DMS53 treated with DMSO at 0.1 percent for 48 hours (cell line): Measurements from ENCODE around the gene SAP30BP.
A peak's percentile ranks its signal among the peaks of the same experiment; 100 is the strongest.
"Not testable (repeated sequence)": the region's sequence is repeated elsewhere in the genome, so short reads cannot be mapped to it uniquely, and the experiment has no call there.

Source experiments
- DNase-seq: peaks from one replicate; lab custom pipeline; 2025; ENCODE audit not compliant: unreplicated experiment; lab: John Stamatoyannopoulos, UW

Gene SAP30BP

GRCh38 chr17:75633486-75634375, 33.4 kb upstream of the SAP30BP start:
- peak; percentile 90 for DNase-seq

- DNase-seq, result no peak
These were observed 32.8 kb upstream of the SAP30BP start for GRCh38 chr17:75634376-75634740.

DNA sequence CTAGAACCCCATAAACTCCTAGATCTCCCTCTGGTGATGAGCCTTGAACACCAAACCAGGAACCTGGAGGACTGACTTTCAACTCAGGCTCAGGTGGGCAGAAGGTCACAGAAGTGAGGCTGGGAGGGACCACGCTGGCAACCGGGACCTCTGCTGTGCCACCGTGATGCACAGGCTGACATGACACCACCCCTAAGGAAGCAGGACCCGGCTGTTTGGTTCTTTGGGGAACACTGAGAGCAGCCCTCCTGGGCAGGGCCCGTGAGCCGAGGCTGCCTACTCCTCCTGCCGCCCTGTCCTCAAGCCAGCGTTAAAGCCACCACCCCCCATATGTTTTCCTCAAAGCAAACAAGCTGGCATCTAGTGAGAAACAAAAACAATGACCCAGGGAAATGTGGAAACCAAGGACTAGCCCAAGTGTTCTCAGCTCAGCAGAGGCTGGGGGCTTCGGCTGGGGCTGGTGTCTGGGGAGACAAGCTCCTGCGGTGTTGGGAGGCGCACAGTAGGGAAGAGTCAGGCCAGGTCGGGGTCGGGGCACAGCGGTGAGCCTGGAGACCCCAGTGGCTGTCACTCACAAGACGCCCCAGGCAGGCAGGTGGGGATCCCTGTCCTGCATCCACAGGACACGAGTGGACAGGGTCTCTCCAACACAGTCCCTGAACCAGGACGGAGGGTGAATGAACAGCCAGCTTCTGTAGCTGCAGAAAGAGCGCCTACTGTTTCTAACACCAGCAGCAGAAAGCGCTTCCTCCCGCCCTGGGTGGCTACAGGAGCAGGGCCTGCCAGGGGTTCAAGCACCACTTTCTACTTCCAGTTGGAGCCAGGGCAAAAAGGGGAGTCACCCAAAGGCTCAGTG, 32.2 kb upstream of the SAP30BP start:
- DNase-seq, result no peak

GRCh38 chr17:75635610-75636202, 31.4 kb upstream of the SAP30BP start:
- DNase-seq, result no peak

DNA sequence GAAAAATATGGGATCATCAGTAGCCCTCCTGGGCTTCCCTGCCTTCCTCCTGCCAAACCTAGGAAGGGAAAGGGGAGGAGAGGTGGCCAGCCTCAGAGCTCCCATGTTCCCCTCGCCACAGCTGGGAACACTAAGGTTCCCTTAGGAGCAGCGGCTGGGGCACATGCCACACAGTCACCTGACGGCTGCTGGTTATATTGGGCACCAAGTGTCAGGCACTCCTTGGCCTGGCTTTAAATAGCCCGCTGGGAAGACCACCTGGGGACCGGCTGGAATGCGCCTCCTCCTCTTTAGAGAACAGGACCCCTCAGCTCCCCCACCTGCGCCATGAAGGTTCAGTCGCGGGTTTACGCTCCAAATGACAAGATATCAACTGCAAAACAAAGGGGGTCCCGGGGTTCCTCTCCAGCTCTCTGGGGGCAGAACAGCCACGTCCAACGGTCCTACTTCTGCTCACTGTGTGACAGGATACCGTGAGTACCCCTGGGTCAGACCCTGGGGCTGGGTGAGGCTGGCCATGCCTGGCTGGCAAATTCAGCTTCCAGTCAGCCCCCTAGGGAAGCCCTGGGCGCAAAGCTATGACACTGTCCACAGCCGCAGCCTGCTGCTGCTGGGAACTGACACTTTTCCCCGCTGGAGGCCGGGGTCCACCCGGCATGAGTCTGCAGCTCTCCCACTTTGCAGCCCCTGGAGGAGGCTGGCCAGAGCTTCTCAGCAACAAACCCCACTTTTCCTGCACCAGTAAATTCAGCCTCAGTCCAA, 30.6 kb upstream of the SAP30BP start:
- DNase-seq, result no peak

DNA sequence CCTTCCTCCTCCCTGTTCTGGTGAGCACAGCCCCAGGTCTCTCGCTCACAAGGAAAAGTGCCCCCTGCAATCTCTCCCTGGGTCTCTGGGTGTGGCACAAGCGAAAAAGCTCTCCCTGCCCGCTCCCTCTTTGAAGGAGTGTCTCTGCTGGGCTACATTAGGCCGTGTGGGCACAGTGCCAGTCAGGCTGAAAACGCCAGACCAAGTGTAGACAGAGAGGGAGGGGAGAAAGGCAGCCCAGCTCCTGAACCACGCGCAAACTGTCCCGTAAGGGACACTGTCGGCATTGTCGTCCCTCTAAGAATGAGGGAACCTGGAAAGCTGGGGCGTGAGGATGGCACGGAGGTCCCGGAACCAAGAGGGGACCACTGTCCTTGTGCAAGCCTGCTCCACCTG, 30.0 kb upstream of the SAP30BP start:
- DNase-seq, result no peak

GRCh38 chr17:75637551-75637950, 29.6 kb upstream of the SAP30BP start:
- DNase-seq, result no peak

GRCh38 chr17:75638039-75638438, 29.1 kb upstream of the SAP30BP start:
- DNase-seq, result not testable (repeated sequence)

DNA sequence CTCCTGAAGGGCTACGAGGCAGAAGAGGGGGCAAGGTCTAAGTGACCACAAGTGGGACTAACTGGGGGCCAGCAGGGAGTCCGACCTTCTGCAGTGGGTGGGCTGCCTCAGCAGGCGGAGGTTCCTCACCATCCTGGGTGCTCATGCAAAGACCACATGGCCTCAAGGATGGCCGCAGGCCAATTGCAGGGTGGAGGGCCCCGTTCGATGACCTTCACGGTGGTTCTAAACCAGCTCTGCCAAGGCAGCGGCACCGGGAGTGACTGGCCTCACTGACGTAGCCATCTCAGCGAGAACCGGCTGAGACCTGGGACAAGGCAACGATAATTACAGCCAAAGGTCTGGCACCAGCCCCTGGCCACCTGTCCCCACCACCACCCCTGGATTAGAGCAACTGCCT, 28.2 kb upstream of the SAP30BP start:
- DNase-seq, result no peak

GRCh38 chr17:75639327-75639726, 27.8 kb upstream of the SAP30BP start:
- DNase-seq, result no peak

GRCh38 chr17:75639771-75640555, 27.2 kb upstream of the SAP30BP start:
- peak; percentile 81 for DNase-seq

GRCh38 chr17:75640556-75641119, 26.5 kb upstream of the SAP30BP start:
- DNase-seq, result no peak

DNA sequence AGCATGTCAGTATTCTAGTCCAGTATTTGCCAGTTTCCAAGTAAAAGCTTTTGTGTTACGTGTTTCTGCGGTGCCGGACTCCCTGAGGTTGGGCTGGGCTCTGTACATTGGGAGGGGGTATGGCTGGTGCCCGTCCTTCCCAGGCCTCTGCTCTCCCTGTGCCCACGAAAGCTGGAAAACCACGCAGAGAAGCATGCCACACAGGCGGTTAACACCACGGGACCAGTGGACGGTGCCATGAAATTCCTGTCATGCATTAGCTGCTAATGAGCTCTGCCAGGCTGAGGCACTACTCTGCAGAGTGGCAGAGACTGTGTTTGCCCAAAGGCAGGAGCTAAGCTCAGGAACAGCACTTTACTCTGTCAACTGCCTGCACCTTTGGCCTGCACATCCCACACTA, 25.8 kb upstream of the SAP30BP start:
- DNase-seq, result no peak

GRCh38 chr17:75642182-75642783, 24.9 kb upstream of the SAP30BP start:
- DNase-seq, result peak; percentile 82

DNA sequence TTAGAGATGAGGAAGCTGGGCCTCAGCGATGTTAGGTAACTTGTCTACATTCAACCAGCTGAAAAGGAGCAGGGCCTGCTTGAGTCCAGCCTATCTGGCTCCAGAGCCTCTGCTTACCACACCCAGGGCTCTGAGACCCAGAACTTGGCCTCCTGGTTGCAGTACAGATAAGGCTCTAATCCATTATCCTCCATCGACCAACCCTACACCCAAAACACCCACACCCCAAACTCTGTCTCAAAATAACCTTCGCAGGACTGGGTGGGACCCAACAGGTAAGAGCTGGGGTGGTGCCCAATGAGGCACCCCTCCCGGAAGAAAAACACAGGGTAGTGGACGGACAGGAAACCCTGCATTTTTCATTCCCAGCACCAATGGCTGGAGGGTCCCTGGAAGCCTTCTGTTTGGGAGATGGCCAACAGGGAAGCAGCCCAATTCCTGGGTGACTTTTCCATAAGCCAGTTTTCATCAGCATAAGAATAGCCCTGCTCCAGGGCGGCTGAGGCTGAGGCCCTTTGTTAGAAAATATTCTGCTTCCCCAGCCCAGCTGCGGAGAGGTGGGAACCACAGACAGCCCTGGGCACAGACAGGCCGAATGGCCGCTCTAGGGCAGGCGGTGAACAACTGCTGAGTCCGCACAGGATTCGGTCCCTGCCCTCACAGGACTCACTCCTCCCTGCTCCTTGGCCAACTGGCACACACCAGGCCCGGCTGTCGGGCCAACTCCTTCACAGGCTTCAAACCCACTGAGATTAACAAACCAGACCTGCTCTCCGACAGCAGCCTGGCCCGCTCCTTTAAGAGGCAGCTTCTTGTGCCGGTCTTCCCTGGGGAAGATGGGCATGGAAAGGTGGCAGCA, 24.1 kb upstream of the SAP30BP start:
- DNase-seq, result no peak

- no peak for DNase-seq
These were observed 23.5 kb upstream of the SAP30BP start for GRCh38 chr17:75643643-75644017.

- peak; percentile 96 for DNase-seq
These were observed 21.6 kb upstream of the SAP30BP start for GRCh38 chr17:75645501-75645888.

DNA sequence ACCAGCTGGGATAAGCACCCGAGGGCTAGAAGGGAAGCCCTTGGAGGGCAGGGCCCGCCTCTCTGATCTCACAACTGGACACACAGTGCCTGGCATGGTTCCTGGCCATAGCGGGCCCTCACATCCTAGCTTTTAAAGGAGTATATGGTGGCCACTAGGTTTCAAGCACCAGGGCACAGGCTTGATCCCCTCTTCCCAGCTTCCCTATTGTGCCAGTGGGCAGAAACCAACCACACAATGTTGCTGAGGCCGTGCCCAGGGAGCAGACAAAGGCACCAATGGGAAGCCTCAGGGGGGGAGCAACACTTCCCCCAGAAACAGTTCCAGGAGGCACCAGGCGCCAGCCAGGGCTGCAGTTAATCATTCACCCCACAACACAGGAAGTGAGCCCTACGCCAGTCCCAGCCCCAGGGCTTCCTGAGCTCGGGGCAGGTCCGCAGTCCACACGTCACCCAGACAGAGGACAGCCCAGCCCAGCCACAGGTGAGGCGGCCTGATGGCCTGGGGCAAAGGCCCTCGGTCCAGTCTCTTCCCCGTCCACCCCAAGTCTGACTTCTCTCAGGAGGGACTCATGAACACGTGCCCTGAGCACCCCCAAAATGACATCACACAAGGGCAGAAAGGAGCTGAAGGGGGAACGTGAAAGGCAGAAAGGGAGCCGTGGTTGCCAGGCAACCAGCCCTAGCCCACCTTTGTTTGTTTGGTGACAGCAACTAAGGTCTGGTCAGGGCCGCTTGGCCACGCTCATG, 21.1 kb upstream of the SAP30BP start:
- DNase-seq, result peak; percentile 93
